Activated CD8-positive, alpha-beta memory T cell treated with anti-CD3 and anti-CD28 coated beads, Interleukin-2, amount 50 U/mL, for 4 hours (primary cell): ENCODE results near the gene SH3PXD2A.
"Not testable (repeated sequence)": the region's sequence is repeated elsewhere in the genome, so short reads cannot be mapped to it uniquely, and the experiment has no call there.

Source experiments
- DNase-seq: peaks from one replicate; pipeline ENCODE4 v3.0.0-alpha.2; 2020

The SH3PXD2A gene

GRCh38 chr10:103832806-103833205 is 22.6 kb downstream of the SH3PXD2A start:
- no peak for DNase-seq

GRCh38 chr10:103829838-103830465 is 25.4 kb downstream of the SH3PXD2A start:
- no peak for DNase-seq

GRCh38 chr10:103829278-103829677 is 26.1 kb downstream of the SH3PXD2A start:
- no peak for DNase-seq

GRCh38 chr10:103828587-103829197 is 26.7 kb downstream of the SH3PXD2A start:
- DNase-seq, result no peak

GRCh38 chr10:103828107-103828506 is 27.3 kb downstream of the SH3PXD2A start:
- DNase-seq, result no peak

- no peak for DNase-seq
Observed at GRCh38 chr10:103826885-103827284, 28.5 kb downstream of the SH3PXD2A start.

- DNase-seq, result no peak
Observed at GRCh38 chr10:103824281-103824680, 31.1 kb downstream of the SH3PXD2A start.

GRCh38 chr10:103823706-103824272 is 31.6 kb downstream of the SH3PXD2A start:
- no peak for DNase-seq

GRCh38 chr10:103822800-103823199 is 32.6 kb downstream of the SH3PXD2A start:
- DNase-seq, result no peak

- no peak for DNase-seq
Observed at GRCh38 chr10:103822107-103822716, 33.2 kb downstream of the SH3PXD2A start.

- no peak for DNase-seq
Observed at GRCh38 chr10:103820101-103821062, 35.0 kb downstream of the SH3PXD2A start.

GRCh38 chr10:103819493-103819892 is 35.9 kb downstream of the SH3PXD2A start:
- DNase-seq, result no peak

GRCh38 chr10:103818765-103819374 is 36.5 kb downstream of the SH3PXD2A start:
- no peak for DNase-seq

GRCh38 chr10:103818105-103818504 is 37.3 kb downstream of the SH3PXD2A start:
- no peak for DNase-seq

GRCh38 chr10:103816431-103816830 is 38.9 kb downstream of the SH3PXD2A start:
- DNase-seq, result no peak

GRCh38 chr10:103814626-103815370 is 40.6 kb downstream of the SH3PXD2A start:
- no peak for DNase-seq

GRCh38 chr10:103814105-103814504 is 41.3 kb downstream of the SH3PXD2A start:
- no peak for DNase-seq

- not testable (repeated sequence) for DNase-seq
Observed at GRCh38 chr10:103813312-103813711, 42.1 kb downstream of the SH3PXD2A start.

GRCh38 chr10:103812432-103812831 is 42.9 kb downstream of the SH3PXD2A start:
- DNase-seq, result no peak

- no peak for DNase-seq
Observed at GRCh38 chr10:103812004-103812403, 43.4 kb downstream of the SH3PXD2A start.

- no peak for DNase-seq
Observed at GRCh38 chr10:103811463-103811862, 43.9 kb downstream of the SH3PXD2A start.

GRCh38 chr10:103808780-103809179 is 46.6 kb downstream of the SH3PXD2A start:
- no peak for DNase-seq
